NCI-H1105 treated with DMSO at 0.1 percent for 48 hours (cell line): Measurements from ENCODE around the gene IFFO2.

Source experiments
- DNase-seq: peaks from one replicate; lab custom pipeline; 2025; lab: John Stamatoyannopoulos, UW

IFFO2 gene

GRCh38 chr1:18950401-18951026 is 6.0 kb downstream of the IFFO2 start:
- no peak for DNase-seq

DNA sequence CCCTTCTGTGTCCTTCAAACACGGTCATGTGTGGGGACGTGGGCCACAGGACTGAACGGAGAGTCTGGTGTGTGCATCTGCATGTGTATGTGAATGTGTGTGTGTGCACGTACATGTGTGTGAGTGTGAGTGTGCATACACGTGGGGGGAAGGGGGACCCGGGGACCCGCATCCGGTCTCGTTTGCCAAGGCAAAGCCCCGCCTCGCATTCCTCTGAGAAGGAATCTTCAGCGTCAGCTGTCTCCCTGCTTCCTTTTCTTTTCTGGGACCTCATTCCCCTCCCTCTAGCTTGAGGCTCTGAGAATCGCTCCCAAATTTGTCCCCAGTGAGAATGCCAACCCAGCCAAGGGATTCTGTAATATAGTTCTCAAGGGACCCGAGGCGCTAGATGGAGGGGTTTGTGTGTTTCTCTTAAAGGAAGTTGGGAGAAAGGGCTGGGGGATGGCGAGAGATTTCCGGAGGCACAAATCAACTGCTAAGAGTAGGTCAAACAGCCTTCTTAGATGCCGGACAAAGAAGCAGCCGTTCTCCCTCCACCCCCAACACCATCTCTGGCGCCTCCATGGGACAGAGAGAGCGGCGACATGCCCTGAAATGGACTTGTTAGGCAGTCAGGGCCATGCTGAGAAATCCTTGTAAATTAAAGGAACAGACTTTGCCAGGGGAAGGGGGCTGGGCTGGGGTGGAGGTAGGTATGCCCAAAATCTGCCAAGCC is 6.6 kb downstream of the IFFO2 start:
- no peak for DNase-seq

- DNase-seq = no peak
These were observed 7.4 kb downstream of the IFFO2 start for GRCh38 chr1:18948913-18949685.

GRCh38 chr1:18948048-18948912 is 8.2 kb downstream of the IFFO2 start:
- DNase-seq = no peak

GRCh38 chr1:18947570-18947969 is 8.9 kb downstream of the IFFO2 start:
- no peak for DNase-seq

GRCh38 chr1:18946550-18947381 is 9.7 kb downstream of the IFFO2 start:
- DNase-seq = no peak

GRCh38 chr1:18945401-18945849 is 11.1 kb downstream of the IFFO2 start:
- peak; percentile 38 for DNase-seq

GRCh38 chr1:18944810-18945209 is 11.7 kb downstream of the IFFO2 start:
- DNase-seq = no peak

- no peak for DNase-seq
These were observed 12.4 kb downstream of the IFFO2 start for GRCh38 chr1:18943914-18944572.

DNA sequence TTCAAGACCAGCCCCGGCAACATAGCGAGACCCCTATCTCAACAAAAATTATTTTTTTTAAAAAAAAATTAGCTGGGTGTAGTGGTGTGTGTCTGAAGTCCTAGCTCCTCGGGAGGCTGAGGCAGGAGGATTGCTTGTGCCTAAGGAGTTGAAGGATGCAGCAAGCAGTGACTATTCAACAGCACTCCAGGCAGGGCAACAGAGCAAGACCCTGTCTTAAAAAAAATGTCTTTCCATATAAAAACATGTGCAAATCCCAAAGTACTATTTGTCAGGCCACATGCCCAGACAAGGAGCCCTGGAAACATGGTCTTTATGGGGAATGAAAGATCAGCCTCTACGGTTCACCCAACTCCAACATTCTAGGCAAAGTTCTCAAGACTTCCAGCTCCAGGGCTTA is 13.3 kb downstream of the IFFO2 start:
- no peak for DNase-seq

GRCh38 chr1:18942340-18942739 is 14.1 kb downstream of the IFFO2 start:
- no peak for DNase-seq

DNA sequence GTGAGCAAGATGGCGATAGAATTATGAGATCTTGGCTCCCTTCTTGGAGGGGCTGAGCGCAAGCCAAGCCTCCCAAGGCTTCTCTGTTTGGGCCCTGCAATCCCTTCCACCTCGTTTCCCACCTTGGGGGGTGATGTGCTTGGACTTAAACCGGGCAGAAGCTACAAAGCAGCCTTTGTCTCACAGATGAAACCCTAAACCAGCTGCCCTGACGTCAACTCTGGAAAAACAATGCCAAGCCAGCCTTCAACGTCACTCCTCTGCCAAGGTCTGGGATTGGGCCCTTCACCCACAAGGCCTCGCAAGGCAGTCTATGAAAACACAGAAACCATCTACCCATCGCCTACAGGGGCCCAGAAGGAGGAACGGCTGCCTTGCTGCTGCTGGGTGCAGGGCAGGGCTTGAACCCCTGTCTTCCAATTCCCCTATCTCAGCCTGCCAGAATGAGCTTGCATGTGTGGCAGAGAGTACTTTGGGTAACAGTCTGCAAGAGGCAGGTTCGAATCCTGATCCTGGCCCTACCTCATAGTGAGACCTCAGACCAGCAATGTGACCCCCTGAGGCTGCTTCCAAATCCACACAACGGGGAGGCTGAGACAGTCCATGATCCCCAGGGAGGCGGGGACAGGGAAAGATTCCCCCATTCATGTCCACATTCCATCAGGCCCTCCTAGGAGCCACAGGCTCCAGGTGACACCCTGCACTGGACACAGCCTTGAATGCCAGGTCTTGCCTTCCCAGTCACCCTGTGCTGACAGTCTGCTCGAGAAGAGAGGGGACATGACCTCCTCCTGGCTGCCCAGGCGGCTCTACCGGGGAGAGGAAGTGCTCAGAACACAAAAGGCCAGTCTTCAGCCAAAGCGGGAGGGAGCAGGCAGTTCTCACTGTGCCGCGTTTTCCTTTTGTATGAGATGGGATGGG is 15.0 kb downstream of the IFFO2 start:
- DNase-seq = no peak

- no peak for DNase-seq
These were observed 16.0 kb downstream of the IFFO2 start for GRCh38 chr1:18940303-18941020.

GRCh38 chr1:18939398-18940302 is 16.8 kb downstream of the IFFO2 start:
- DNase-seq = no peak

DNA sequence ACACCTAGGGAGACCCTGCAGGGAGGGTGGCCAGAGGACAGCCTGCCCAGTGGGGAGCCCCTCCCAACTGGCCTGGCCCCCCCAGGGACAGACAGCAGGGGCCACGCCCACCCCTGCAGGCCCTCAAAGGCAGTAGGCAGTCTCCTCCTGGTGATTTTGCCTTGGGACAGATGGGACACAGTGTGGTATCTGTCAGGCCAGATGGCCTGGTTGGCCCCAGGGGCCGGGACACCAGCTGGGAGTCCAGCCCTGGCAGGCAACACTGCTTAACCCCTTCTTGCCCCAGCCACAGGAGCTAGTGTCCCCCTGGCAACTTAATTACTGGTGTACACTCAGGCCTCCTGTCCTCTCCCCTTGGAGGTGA is 17.8 kb downstream of the IFFO2 start:
- no peak for DNase-seq

- no peak for DNase-seq
These were observed 18.3 kb downstream of the IFFO2 start for GRCh38 chr1:18938008-18938706.

GRCh38 chr1:18937539-18937938 is 18.9 kb downstream of the IFFO2 start:
- no peak for DNase-seq
